HepG2 (cell line): ENCODE measurements around the gene GPS1. TPM values are rescaled to one million over a fixed set of nuclear protein-coding genes. Genes with fewer than 3 reads are reported as not detected.
A peak's percentile ranks its signal among the peaks of the same experiment; 100 is the strongest.

Experiments
- ATAC-seq: fragments of 200-7000 bp; cut with Tn5 transposase; 3 replicates; pipeline ENCODE4 v1.9.1; 2020; ENCODE audit warnings: mild to moderate bottlenecking, moderate library complexity
- BruUV-seq: library from RNA; stranded (reverse); fragments of 400-500 nt; replicated peaks from 2 replicates; lab custom pipeline; 2021; lab: Mats Ljungman, UMichigan
- CTCF ChIA-PET: fragments of 300-600 bp; formaldehyde crosslinking; extraction: SDS; loops from one replicate; lab custom pipeline; 2021; ENCODE audit warnings: low total read pairs, inconsistent platforms, low intra/inter-chr PET ratio; lab: Yijun Ruan, JAX
- POLR2A ChIA-PET: fragments of 350-600 bp; sonication (Branson Sonifier 250); formaldehyde crosslinking; loops from one replicate; lab custom pipeline; 2020; ENCODE audit warnings: antibody characterized with exemption, inconsistent platforms; lab: Yijun Ruan, JAX
- DNase-seq: peaks from one replicate; pipeline ENCODE4 v3.0.0-alpha.2; 2015; ENCODE audit warnings: low spot score
- FAIRE-seq: peaks from 3 replicates; lab custom pipeline; 2011; peaks lifted over from hg19 to GRCh38; lab: Jason Lieb, UNC
- H2AFZ ChIP-seq: one replicate; pipeline ENCODE4 v1.6.1; 2011; ENCODE audit warnings: low read length, inconsistent platforms
- H3K27ac ChIP-seq: fragments of 300-600 bp; 3 replicates; pipeline ENCODE4 v1.8.0; 2011; ENCODE audit warnings: mixed run types, mild to moderate bottlenecking, mixed read lengths, low read length, inconsistent platforms; ENCODE audit not compliant: insufficient read depth; ENCODE audit errors: extremely low read length
- H3K27me3 ChIP-seq, 2 experiments: fragments of 200-600 bp in 1 of 2; 2 replicates in 1 of 2; 3 replicates in 1 of 2; pipeline versions ENCODE4 v1.6.0 to v1.8.0; 2011; ENCODE audit warnings: low read length in 2 of 2, mild to moderate bottlenecking in 2 of 2, moderate library complexity in 2 of 2, inconsistent platforms in 1 of 2; ENCODE audit not compliant: insufficient read depth in 2 of 2, control insufficient read depth in 1 of 2
- H3K36me3 ChIP-seq, 2 experiments: fragments of 200-600 bp in 1 of 2; replicated peaks in 1 of 2; 2 replicates in 1 of 2; 3 replicates in 1 of 2; pipeline versions ENCODE4 v1.5.1 to v1.8.0; 2011; ENCODE audit warnings: low read length in 2 of 2, inconsistent platforms in 1 of 2; ENCODE audit not compliant: insufficient read depth in 2 of 2, control insufficient read depth in 1 of 2
- H3K4me1 ChIP-seq: 2 replicates; pipeline ENCODE4 v1.5.1; 2012; ENCODE audit warnings: low read length, inconsistent platforms; ENCODE audit not compliant: insufficient read depth
- H3K4me2 ChIP-seq: 2 replicates; pipeline ENCODE4 v1.6.0; 2011; ENCODE audit warnings: low read depth, low read length, inconsistent platforms
- H3K4me3 ChIP-seq, 3 experiments: fragments of 200-600 bp in 1 of 3; sonication (generic), shearing (Covaris generic) in 1 of 3; replicated peaks in 1 of 3; 2 replicates each; pipeline ENCODE4 v1.5.1; 2011 to 2016; ENCODE audit warnings: low read length in 3 of 3, inconsistent platforms in 2 of 3, low read depth in 2 of 3, mild to moderate bottlenecking in 2 of 3, control low read depth in 1 of 3, mixed read lengths in 1 of 3; ENCODE audit not compliant: insufficient read depth in 1 of 3
- H3K79me2 ChIP-seq: one replicate; pipeline ENCODE4 v1.6.1; 2011; ENCODE audit warnings: low read length, inconsistent platforms; ENCODE audit not compliant: insufficient read depth
- H3K9ac ChIP-seq: 2 replicates; pipeline ENCODE4 v1.6.0; 2011; ENCODE audit warnings: mild to moderate bottlenecking, low read depth, low read length, inconsistent platforms; ENCODE audit not compliant: insufficient read depth
- H3K9me3 ChIP-seq: 2 replicates; pipeline ENCODE4 v1.5.1; 2012; ENCODE audit warnings: mild to moderate bottlenecking, low read length
- H4K20me1 ChIP-seq: 2 replicates; pipeline ENCODE4 v1.6.0; 2011; ENCODE audit warnings: inconsistent platforms, mild to moderate bottlenecking, low read length, moderate library complexity; ENCODE audit not compliant: insufficient read depth
- CBX5 ChIP-seq: sonication (generic); formaldehyde crosslinking; IDR thresholded peaks from 2 replicates; pipeline ENCODE4 v1.4.0; 2020; ENCODE audit warnings: missing genetic modification reagents, borderline replicate concordance
- HNRNPH1 ChIP-seq: fragments of 200-400 bp; formaldehyde crosslinking; optimal IDR thresholded peaks from 2 replicates; pipeline ENCODE3; 2017; ENCODE audit warnings: mild to moderate bottlenecking, low read depth, low read length
- MED8 ChIP-seq: sonication (generic); formaldehyde crosslinking; IDR thresholded peaks from 2 replicates; pipeline ENCODE4 v1.8.1; 2023; ENCODE audit warnings: mild to moderate bottlenecking, missing genetic modification reagents; ENCODE audit not compliant: insufficient replicate concordance
- NR0B2 ChIP-seq: sonication (generic); formaldehyde crosslinking; IDR thresholded peaks from 2 replicates; pipeline ENCODE4 v1.4.0; 2020; ENCODE audit warnings: mild to moderate bottlenecking, missing genetic modification reagents
- PHF20 ChIP-seq: sonication (generic); formaldehyde crosslinking; IDR thresholded peaks from 2 replicates; pipeline ENCODE4 v1.5.0; 2020; ENCODE audit warnings: mild to moderate bottlenecking, missing genetic modification reagents
- POLR2AphosphoS2 ChIP-seq: IDR thresholded peaks from 2 replicates; pipeline ENCODE4 v1.6.1; 2011; ENCODE audit warnings: low read depth, low read length, improper control_type of control experiment
- PREB ChIP-seq: sonication (generic); formaldehyde crosslinking; IDR thresholded peaks from 2 replicates; pipeline ENCODE4 v1.4.0; 2020; ENCODE audit warnings: missing genetic modification reagents
- SKIL ChIP-seq: sonication (generic); formaldehyde crosslinking; IDR thresholded peaks from 2 replicates; pipeline ENCODE4 v1.8.0; 2022; ENCODE audit warnings: missing genetic modification reagents, mild to moderate bottlenecking, moderate library complexity, borderline replicate concordance
- SMAD9 ChIP-seq: sonication (generic); formaldehyde crosslinking; IDR thresholded peaks from 2 replicates; pipeline ENCODE4 v1.5.1; 2020; ENCODE audit warnings: mild to moderate bottlenecking, missing genetic modification reagents
- TEAD3 ChIP-seq: optimal IDR thresholded peaks from 2 replicates; pipeline ENCODE3; 2016; ENCODE audit warnings: borderline replicate concordance
- ZNF224 ChIP-seq: sonication (generic); formaldehyde crosslinking; IDR thresholded peaks from 2 replicates; pipeline ENCODE4 v1.5.0; 2020; ENCODE audit warnings: mild to moderate bottlenecking, missing genetic modification reagents
- ZNF276 ChIP-seq: sonication (generic); formaldehyde crosslinking; IDR thresholded peaks from 2 replicates; pipeline ENCODE4 v1.4.0; 2020; ENCODE audit warnings: mild to moderate bottlenecking, low read depth, missing genetic modification reagents
- ZNF343 ChIP-seq: sonication (generic); formaldehyde crosslinking; IDR thresholded peaks from 2 replicates; pipeline ENCODE4 v1.4.0; 2020; ENCODE audit warnings: mild to moderate bottlenecking, missing genetic modification reagents
- ZNF556 ChIP-seq: sonication (generic); formaldehyde crosslinking; IDR thresholded peaks from 2 replicates; pipeline ENCODE4 v1.4.0; 2020; ENCODE audit warnings: mild to moderate bottlenecking, missing genetic modification reagents, borderline replicate concordance
- ZNF691 ChIP-seq: sonication (generic); formaldehyde crosslinking; IDR thresholded peaks from 2 replicates; pipeline ENCODE4 v1.4.0; 2020; ENCODE audit warnings: missing genetic modification reagents, low read depth, mild to moderate bottlenecking, borderline replicate concordance
- ZNF776 ChIP-seq: sonication (generic); formaldehyde crosslinking; IDR thresholded peaks from 2 replicates; pipeline ENCODE4 v1.4.0; 2020; ENCODE audit warnings: mild to moderate bottlenecking, missing genetic modification reagents
- ZSCAN29 ChIP-seq: sonication (generic); formaldehyde crosslinking; conservative IDR thresholded peaks from 2 replicates; pipeline ENCODE4 v1.4.0; 2020; ENCODE audit warnings: mild to moderate bottlenecking, missing genetic modification reagents
- WGBS: methylation state at CpG from one replicate; pipeline ENCODE4 v1.1.6; 2017; ENCODE audit warnings: low lambda C conversion rate; 5-methylcytosine and 5-hydroxymethylcytosine counted together
- in situ Hi-C: cut with HindIII; loops from 2 replicates; pipeline ENCODE4 v1.10.0; 2017; ENCODE audit warnings: low pct_unique_long_range_greater_than_20kb; ENCODE audit not compliant: extremely low pct_ligation_motif_present
- intact Hi-C: fragments of 100-400 bp; cut with micrococcal nuclease; formaldehyde crosslinking; loops from one replicate; pipeline ENCODE4 v1.10.0; 2022; ENCODE audit not compliant: unreplicated experiment
- polyA plus RNA-seq, 8 experiments: library from polyadenylated mRNA; depleted of rRNA in 3 of 8; stranded (reverse) in 7 of 8; unstranded in 1 of 8; fragments of >200 nt; fragmentation: Illumina TruSeq in 4 of 8; extraction: Trizol in 4 of 8; gene quantifications; 2 replicates each; pipeline versions ENCODE4 v1.2.1 to v1.2.3, GENCODE V29; 2011 to 2016; ENCODE audit warnings: low read depth in 4 of 8, missing spikeins in 1 of 8, mixed read lengths in 1 of 8; ENCODE audit not compliant: insufficient read depth in 1 of 8
- total RNA-seq, 5 experiments: library from RNA; depleted of rRNA; stranded (reverse); fragments of >200 nt; fragmentation: Illumina TruSeq; extraction: Trizol; gene quantifications; 2 replicates each; pipeline ENCODE4 v1.2.3, GENCODE V29; 2016; ENCODE audit warnings: low read depth in 1 of 5

GPS1 gene
- total and polyA plus RNA-seq, 2 of the 13 experiments (the other 11 are each of a cell fraction or from before 2014, with no cell fraction given): 124 to 128 TPM

GRCh38 chr17:82021900-82022309, 29.8 kb upstream of the GPS1 start:
- ChIA-PET CTCF (interaction anchor here (0.9 to 6.8 kb wide), 7 partner anchors 21 to 132 kb away, joined by 3 to 181 read pairs (median 5); partner anchors contain the start of genes ALYREF, ANAPC11 and NOTUM), POLR2A (interaction anchor here (0.9 to 14.1 kb wide), 22 partner anchors 8 to 295 kb away, joined by 3 to 470 read pairs (median 8); partner anchors contain the start of genes DCXR, FASN, MAFG and NOTUM)
- H3K9me3 ChIP-seq: no peaks in the 10 kb centered on the region
- BruUV-seq: no TSS peak
- peak overlapping the region; percentile 79 to 90 (median 88) for H3K4me3 ChIP-seq
- 5% methylated on average over 5 of the region's 10 CpGs for WGBS
- DNase-seq (no peak), ATAC-seq (peak; percentile 12), FAIRE-seq (peak; percentile 59)
- H3K79me2 ChIP-seq: peaks cover 41% of the 10 kb centered on the region
- no peaks in the 10 kb centered on the region; a peak in 1 of 5 replicates for H3K27me3 ChIP-seq
- peak overlapping the region; percentile 95 for H3K4me2 ChIP-seq
- peak overlapping the region; percentile 95 for H3K9ac ChIP-seq
- H3K36me3 ChIP-seq: peaks cover 4 to 5% of the 10 kb centered on the region in 2 experiments; a peak in 3 of 5 replicates
- no peaks in the 10 kb centered on the region; the same call in 1 of the 2 replicates for H4K20me1 ChIP-seq
- in situ Hi-C loops (loop anchor here (5.0 kb wide), 1 partner anchor 65 kb away; no protein-coding TSS in a partner anchor), intact Hi-C loops (loop anchor here (1.0 to 5.0 kb wide), 5 partner anchors 22 to 155 kb away; no protein-coding TSS in a partner anchor)
- peaks cover 79% of the 10 kb centered on the region for H3K4me1 ChIP-seq
- H2AFZ ChIP-seq: no peak overlapping the region
- peak overlapping the region; percentile 78 for H3K27ac ChIP-seq
- TF ChIP-seq ZNF776: 0 out of 2 replicates have a peak, but pooled peaks have one; percentile 2
- no peak for TF ChIP-seq SKIL
- TF ChIP-seq TEAD3 (CRISPR knock-in tag): peak; percentile 23
- TF ChIP-seq HNRNPH1: peak; percentile 75
- peak; percentile 18; the same call in 1 of the 2 replicates for TF ChIP-seq PHF20 (CRISPR knock-in tag)
- no peak for TF ChIP-seq PREB
- peak; percentile 37; the same call in 1 of the 2 replicates for TF ChIP-seq NR0B2 (CRISPR knock-in tag)
- TF ChIP-seq ZNF691 (CRISPR knock-in tag): peak; percentile 17; the same call in 1 of the 2 replicates
- no peak for TF ChIP-seq ZNF343 (CRISPR knock-in tag)
- TF ChIP-seq ZNF556: no peak
- 0 out of 2 replicates have a peak, but pooled peaks have one; percentile 77 for TF ChIP-seq POLR2AphosphoS2
- 0 out of 2 replicates have a peak, but pooled peaks have one; percentile 74 for TF ChIP-seq ZNF224
- 0 out of 2 replicates have a peak, but pooled peaks have one; percentile 6 for TF ChIP-seq ZSCAN29 (CRISPR knock-in tag)
- TF ChIP-seq SMAD9 (CRISPR knock-in tag): no peak
- TF ChIP-seq ZNF276 (CRISPR knock-in tag): 0 out of 2 replicates have a peak, but pooled peaks have one; percentile 27
- TF ChIP-seq MED8 (CRISPR knock-in tag): peak; percentile 2
- 0 out of 2 replicates have a peak, but pooled peaks have one; percentile 9 for TF ChIP-seq CBX5
